ENCODE results near the gene C11orf21. TPM values are rescaled to one million over a fixed set of nuclear protein-coding genes. Genes with fewer than 3 reads are reported as not detected.
A peak's percentile ranks its signal among the peaks of the same experiment; 100 is the strongest.

C11orf21 gene
- total and polyA plus RNA-seq, 9 of the 15 experiments (the other 6 are each of a cell fraction or from before 2014, with no cell fraction given): 0.10 to 2.6 (median 2.0) TPM

DNA sequence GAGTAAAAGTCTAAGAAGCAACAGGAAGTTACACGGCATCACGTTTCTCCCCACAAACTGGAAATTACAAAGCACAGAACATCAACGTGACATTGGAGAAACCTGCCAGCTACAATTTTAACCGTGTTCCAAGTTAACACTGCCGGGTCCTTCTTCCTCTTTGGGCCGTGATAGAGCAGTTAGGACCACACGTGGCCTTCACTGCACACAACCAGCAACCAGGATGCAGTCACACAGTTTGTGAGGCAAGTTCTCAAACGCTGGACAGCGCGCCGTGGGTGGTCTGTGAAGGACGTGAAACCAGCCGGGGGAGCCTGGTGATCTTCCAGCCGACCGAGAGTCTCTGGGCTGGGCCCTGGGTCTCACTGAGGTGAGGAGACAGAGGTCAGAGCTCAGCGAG lies 14.6 kb downstream of the C11orf21 start:
- POLR2A ChIA-PET: no interaction called here
- H3K4me2 ChIP-seq (ENCODE audit: insufficient read depth, low read length): no peak overlapping the region
- H3K27me3 ChIP-seq (ENCODE audit: control insufficient read depth in 2 of 2, insufficient read depth in 2 of 2, low read length in 2 of 2): peaks cover 0 to 20% of the 10 kb centered on the region in 2 experiments; a peak in 2 of 5 replicates
- H3K9me3 ChIP-seq (replicated peaks; ENCODE audit: control insufficient read depth, insufficient read depth, low read depth, low read length): no peaks in the 10 kb centered on the region
- H3K9ac ChIP-seq (ENCODE audit: insufficient read depth in 1 of 2, low read depth in 2 of 2, low read length in 2 of 2): peak overlapping the region in 1 of 2 experiments; percentile 52; a peak in 1 of 4 replicates
- no peak overlapping the region for H3K4me3 ChIP-seq
- TF ChIP-seq, protein P1, sequence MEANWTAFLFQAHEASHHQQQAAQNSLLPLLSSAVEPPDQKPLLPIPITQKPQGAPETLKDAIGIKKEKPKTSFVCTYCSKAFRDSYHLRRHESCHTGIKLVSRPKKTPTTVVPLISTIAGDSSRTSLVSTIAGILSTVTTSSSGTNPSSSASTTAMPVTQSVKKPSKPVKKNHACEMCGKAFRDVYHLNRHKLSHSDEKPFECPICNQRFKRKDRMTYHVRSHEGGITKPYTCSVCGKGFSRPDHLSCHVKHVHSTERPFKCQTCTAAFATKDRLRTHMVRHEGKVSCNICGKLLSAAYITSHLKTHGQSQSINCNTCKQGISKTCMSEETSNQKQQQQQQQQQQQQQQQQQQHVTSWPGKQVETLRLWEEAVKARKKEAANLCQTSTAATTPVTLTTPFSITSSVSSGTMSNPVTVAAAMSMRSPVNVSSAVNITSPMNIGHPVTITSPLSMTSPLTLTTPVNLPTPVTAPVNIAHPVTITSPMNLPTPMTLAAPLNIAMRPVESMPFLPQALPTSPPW (CRISPR knock-in tag; IDR thresholded peaks at IDR 0.05): no peak
- TF ChIP-seq, protein P2, sequence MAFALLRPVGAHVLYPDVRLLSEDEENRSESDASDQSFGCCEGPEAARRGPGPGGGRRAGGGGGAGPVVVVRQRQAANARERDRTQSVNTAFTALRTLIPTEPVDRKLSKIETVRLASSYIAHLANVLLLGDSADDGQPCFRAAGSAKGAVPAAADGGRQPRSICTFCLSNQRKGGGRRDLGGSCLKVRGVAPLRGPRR (CRISPR knock-in tag; IDR thresholded peaks at IDR 0.05): no peak
- TF ChIP-seq, protein P3, sequence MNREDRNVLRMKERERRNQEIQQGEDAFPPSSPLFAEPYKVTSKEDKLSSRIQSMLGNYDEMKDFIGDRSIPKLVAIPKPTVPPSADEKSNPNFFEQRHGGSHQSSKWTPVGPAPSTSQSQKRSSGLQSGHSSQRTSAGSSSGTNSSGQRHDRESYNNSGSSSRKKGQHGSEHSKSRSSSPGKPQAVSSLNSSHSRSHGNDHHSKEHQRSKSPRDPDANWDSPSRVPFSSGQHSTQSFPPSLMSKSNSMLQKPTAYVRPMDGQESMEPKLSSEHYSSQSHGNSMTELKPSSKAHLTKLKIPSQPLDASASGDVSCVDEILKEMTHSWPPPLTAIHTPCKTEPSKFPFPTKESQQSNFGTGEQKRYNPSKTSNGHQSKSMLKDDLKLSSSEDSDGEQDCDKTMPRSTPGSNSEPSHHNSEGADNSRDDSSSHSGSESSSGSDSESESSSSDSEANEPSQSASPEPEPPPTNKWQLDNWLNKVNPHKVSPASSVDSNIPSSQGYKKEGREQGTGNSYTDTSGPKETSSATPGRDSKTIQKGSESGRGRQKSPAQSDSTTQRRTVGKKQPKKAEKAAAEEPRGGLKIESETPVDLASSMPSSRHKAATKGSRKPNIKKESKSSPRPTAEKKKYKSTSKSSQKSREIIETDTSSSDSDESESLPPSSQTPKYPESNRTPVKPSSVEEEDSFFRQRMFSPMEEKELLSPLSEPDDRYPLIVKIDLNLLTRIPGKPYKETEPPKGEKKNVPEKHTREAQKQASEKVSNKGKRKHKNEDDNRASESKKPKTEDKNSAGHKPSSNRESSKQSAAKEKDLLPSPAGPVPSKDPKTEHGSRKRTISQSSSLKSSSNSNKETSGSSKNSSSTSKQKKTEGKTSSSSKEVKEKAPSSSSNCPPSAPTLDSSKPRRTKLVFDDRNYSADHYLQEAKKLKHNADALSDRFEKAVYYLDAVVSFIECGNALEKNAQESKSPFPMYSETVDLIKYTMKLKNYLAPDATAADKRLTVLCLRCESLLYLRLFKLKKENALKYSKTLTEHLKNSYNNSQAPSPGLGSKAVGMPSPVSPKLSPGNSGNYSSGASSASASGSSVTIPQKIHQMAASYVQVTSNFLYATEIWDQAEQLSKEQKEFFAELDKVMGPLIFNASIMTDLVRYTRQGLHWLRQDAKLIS (CRISPR knock-in tag; IDR thresholded peaks at IDR 0.05): no peak
- TF ChIP-seq, protein P4, sequence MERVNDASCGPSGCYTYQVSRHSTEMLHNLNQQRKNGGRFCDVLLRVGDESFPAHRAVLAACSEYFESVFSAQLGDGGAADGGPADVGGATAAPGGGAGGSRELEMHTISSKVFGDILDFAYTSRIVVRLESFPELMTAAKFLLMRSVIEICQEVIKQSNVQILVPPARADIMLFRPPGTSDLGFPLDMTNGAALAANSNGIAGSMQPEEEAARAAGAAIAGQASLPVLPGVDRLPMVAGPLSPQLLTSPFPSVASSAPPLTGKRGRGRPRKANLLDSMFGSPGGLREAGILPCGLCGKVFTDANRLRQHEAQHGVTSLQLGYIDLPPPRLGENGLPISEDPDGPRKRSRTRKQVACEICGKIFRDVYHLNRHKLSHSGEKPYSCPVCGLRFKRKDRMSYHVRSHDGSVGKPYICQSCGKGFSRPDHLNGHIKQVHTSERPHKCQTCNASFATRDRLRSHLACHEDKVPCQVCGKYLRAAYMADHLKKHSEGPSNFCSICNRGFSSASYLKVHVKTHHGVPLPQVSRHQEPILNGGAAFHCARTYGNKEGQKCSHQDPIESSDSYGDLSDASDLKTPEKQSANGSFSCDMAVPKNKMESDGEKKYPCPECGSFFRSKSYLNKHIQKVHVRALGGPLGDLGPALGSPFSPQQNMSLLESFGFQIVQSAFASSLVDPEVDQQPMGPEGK (CRISPR knock-in tag; IDR thresholded peaks at IDR 0.05; ENCODE audit: borderline replicate concordance): no peak
- TF ChIP-seq HDAC8 (tag; IDR thresholded peaks at IDR 0.05): no peak
- TF ChIP-seq, protein P5, sequence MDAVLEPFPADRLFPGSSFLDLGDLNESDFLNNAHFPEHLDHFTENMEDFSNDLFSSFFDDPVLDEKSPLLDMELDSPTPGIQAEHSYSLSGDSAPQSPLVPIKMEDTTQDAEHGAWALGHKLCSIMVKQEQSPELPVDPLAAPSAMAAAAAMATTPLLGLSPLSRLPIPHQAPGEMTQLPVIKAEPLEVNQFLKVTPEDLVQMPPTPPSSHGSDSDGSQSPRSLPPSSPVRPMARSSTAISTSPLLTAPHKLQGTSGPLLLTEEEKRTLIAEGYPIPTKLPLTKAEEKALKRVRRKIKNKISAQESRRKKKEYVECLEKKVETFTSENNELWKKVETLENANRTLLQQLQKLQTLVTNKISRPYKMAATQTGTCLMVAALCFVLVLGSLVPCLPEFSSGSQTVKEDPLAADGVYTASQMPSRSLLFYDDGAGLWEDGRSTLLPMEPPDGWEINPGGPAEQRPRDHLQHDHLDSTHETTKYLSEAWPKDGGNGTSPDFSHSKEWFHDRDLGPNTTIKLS (IDR thresholded peaks at IDR 0.05; ENCODE audit: borderline replicate concordance, low read depth): no peak
- no peaks in the 10 kb centered on the region for H3K9me1 ChIP-seq (ENCODE audit: control insufficient read depth, insufficient read depth, low read length)
- peak overlapping the region; percentile 70; the same call in 1 of the 2 replicates for H2AFZ ChIP-seq (ENCODE audit: low read depth, low read length)
- no peaks in the 10 kb centered on the region for H3K36me3 ChIP-seq (ENCODE audit: control insufficient read depth, insufficient read depth, low read length)
- WGBS (ENCODE audit: insufficient coverage, low coverage, missing lambda C conversion rate): 44% methylated on average over 16 of the region's 16 CpGs
- FAIRE-seq (no peak), DNase-seq (ENCODE audit: extremely low read depth in 1 of 4, low spot score in 3 of 4) (no peak), ATAC-seq (no peak)
- intact Hi-C loops (cut with micrococcal nuclease): no loop called here
- no peak overlapping the region for H3K27ac ChIP-seq (ENCODE audit: extremely low read depth, low read depth, low read length)
- BruUV-seq (replicated peaks): no TSS peak
- no peaks in the 10 kb centered on the region for H4K20me1 ChIP-seq (replicated peaks; ENCODE audit: control insufficient read depth, insufficient read depth, low read length)
- CTCF ChIA-PET (ENCODE audit: low intra/inter-chr PET ratio): no interaction called here
- peaks cover 14 to 21% of the 10 kb centered on the region in 2 experiments for H3K4me1 ChIP-seq (replicated peaks in 1 of 2; ENCODE audit: control insufficient read depth in 2 of 2, insufficient read depth in 2 of 2, low read length in 2 of 2)
- in situ Hi-C loops (cut with MboI): no loop called here
- no peaks in the 10 kb centered on the region for H3K79me2 ChIP-seq (ENCODE audit: control insufficient read depth, insufficient read depth, low read length)

Measured in K562 (cell line).